DMS114 treated with DMSO at 0.1 percent for 48 hours (cell line): ENCODE data around the gene FGD1.

Experiments used
- DNase-seq: peaks from one replicate; lab custom pipeline; 2025; ENCODE audit not compliant: unreplicated experiment; lab: John Stamatoyannopoulos, UW

Gene FGD1

DNA sequence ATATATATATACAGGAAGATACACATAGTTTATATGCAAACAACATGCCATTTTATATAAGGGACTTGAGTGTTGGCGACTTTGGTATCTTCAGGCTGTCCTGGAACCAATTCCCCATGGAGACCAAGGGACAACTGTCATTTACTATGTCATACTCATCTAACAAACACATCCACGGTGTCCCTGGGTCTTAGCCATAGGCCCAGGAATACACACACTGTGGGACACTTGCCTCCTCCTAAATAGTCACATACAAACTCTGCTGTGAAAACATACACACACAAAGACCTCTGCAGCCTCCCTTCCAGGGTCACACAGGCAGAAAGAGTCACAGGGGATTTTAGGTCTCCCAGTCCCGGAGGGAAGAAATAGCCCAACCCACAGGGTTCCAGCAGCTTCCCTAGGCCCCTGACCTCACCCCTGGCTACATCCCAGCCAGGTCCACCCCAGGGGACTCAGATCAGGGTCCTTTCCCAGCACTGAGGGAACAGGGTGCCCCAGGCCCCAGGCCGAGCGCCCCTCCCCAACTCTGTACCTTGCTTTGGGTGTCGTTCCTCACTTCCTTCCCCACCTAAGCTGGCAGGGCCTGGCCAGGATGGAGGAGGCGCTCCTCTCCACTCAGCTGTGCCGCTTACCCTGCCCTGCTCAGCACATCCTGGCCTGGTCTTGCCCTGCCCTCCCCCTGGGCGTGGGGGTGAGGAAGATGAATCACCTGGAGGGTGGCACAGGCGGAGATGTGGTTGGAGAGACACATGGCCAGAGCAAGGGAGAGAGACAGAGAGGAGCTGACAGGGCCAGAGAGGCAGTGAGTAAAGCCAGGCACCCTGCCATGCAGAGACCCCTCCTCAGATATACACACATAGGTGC lies 21.8 kb downstream of the FGD1 start:
- DNase-seq = no peak

DNA sequence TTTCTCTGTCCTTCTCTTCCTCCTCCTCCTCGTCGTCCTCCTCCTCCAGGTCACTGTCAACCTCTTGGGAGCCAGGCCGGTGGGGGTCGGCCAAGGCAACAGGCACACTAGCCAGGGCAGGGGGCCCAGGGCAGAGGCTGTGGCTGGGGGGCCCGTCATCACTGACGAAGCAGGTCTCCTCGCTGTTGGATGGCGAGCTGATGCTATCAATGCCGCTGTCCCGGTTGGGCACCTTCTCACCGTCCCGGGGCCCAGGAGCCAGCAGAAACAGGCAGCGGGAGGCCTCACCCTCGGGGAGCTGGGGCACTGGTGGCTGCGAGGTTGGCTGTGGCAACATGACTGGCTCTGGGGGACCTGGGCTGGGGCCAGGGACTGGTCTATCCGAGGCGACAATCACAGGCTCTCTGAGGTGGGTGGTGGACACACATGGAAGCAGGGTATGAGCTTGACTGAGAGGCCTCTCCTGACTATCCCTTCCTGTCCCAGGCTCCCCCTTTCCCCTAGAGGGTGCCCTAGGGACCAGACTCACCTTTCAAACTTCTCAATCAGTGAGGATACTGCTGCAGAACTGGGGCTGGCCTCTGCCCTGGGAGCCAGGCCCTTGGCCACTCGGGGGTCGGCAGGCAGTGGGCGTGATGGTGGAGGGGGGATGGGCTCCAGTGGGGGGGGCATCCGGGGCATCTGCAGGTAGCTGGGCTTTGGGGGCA lies 25.8 kb downstream of the FGD1 start:
- no peak for DNase-seq

DNA sequence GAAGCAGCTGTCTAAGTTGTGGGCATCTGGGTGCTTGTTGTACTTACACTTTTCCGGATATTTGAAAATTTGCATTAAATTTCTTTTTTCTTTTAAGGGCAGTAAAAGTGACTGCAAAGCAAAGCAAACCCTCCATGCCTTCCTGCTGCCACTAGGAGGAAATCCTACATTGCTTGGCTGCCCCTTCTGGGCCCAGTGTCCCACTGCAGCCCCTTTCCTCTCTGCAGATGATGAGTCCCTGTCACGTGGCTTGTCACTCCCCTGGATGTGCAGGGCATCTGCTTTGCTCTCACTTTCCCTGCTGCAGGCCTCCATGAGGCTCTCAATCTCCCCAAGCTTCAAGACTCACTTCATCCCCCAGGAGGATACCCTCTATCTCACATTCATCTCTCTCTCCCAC lies 43.1 kb downstream of the FGD1 start:
- DNase-seq = peak; percentile 20

DNA sequence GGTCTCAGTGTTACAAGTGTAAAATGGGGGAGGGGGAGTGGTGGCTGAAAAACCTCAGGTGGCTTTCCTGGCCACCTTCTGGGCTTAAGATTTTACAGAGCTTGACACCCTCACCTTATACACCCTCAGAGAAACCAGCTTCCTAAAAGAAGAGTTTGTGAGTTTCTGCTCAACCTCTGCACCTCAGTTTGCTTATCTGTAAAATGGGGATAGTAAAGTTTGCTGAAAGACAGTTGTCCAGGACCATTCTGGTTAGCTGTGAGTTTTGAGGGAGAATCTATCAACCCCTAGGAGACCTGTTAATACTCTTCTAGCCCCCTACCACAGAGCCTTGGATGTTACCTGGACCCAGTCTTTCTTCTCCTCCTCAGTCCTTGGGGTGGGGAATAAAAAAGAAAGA lies 46.1 kb downstream of the FGD1 start:
- no peak for DNase-seq

DNA sequence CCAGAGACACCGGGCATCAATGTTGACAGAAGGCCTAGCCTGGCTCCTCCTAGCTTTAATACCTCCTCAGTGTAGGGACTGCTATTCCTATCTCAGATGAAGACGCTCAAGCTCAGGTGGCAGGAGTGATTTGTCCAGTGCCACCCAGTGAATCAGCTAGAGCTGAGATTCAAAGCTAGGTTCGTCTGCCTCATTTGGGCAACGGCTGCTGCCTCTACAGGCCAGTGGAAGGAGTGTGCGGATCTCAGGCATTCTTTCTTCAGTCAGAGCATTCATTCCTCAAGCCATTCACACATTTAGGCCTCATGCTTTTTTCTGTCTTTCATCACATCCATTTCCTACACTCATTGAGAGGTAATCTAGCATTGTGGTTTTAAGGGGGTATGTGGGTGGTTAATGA lies 48.6 kb downstream of the FGD1 start:
- DNase-seq = peak; percentile 15

DNA sequence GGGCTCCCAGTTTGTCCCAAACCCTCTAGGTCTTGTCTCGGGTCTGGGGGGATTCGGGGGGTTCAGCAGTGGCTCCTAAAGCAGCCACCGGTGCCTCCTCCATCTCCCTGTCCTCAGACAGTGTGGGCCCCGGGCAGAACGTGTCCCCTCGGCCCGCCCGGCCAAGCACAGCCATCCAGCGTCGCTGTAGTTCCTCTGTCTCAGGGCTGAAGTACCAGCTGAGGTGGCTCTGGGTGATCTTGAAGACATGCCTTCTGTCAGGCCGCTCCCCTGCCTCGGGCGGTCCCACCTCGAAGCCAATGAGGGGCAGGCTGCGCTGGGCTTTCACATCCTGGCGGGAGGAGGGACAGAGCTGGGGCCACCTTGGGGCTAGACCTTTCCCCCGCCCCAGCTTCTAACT lies 50.0 kb downstream of the FGD1 start:
- no peak for DNase-seq

DNA sequence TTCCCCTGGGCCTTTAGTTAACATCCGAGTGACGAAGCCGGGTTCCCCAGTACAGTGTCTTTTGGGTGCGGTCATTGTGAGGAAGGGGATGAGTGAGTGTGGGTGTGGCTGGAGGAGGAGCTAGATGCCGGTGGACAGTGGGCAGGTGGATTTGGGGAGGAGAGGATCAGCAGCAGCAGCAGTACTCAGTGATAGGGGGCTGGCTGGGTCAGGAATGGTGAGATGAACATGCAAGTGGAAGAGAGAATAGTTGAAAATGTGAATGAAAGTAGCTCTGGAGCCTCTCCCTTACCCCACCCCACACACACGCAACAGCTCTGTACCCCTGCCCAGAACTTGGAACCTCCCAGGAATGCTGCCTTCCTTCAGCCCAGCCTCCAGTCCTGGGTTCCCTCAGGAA lies 51.3 kb downstream of the FGD1 start:
- DNase-seq = no peak

DNA sequence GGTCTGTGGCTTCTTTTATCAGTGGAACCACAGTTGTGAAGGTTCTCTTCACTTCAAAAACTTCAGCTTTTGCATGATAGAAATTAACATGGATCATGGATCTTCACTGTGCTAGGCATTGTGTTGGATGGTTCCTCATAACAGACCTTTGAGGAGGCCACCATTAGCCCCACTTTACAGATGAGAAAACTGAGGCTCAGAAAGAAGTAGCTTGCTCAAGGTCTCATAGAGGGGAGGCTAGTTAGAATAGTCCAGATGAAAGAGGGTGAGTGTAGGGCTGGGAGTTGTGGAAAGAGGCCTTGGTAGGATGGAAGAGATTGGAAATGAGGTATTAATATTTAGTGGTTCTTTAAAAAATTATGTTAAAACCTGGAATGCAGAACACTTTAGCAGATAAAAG lies 53.2 kb downstream of the FGD1 start:
- no peak for DNase-seq

DNA sequence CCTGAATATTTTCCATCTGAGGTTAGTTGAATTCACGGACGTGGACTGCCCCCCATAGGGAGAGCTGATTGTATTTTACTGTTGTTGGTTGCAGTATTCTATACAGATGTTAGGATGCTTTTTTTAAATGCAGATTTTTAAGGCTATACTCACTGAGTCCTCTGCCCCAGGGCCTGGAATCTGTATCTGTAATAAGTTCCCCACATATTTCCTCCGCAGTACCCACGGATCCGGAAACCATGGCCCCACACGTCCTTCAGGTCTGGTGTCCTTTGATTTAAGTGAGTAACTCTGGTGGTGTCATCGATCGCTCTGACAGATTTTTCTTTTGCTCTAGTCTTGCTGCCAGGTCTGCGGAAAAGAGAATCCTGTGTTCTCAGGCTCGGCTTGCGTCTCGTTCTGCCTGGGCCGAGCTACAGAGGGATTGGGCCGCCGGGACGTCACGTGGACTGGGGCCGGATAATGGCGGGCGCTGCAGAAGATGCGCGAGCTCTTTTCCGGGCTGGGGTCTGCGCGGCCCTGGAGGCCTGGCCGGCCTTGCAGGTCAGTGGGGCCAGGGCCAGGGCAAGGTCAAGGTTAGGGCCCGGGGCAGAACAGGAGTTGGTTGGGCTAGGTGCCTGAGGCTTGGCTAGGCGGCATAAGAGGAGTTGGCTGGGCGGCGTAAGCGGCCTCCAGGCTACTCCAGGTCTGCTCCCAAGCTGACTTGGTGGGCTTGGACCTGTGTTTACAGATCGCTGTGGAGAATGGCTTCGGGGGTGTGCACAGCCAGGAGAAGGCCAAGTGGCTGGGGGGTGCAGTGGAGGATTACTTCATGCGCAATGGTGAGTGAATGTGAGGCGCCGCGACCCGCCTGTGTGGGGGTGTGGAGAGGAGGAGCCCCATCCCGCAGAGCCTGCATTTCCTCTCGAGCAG lies 55.8 kb downstream of the FGD1 start, which contains the start of gene TSR2:
TSS of gene TSR2 (plus strand) at position 445 of the 912 bp plus-strand sequence. CDS start at position 463, 18 bp downstream.
- peak; percentile 90 for DNase-seq

DNA sequence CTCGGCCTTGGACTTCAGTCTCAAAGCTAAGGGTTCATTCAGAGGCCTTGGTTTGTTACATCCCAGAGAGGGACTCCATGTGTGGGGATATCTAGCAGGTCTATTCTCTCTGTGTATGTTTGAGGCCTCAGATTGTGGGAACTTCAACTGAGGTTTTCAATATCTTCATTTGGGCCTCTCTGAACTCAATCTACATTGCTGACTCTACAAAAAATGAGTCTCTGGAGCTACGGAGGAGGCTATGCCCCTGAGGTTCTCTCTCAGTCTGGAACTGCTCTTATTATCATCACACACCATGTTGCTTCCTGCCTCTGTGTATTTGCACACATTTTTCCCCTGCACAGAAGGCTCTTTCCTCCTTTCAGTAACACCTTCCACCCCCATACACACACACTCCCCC lies 60.9 kb downstream of the FGD1 start:
- no peak for DNase-seq

DNA sequence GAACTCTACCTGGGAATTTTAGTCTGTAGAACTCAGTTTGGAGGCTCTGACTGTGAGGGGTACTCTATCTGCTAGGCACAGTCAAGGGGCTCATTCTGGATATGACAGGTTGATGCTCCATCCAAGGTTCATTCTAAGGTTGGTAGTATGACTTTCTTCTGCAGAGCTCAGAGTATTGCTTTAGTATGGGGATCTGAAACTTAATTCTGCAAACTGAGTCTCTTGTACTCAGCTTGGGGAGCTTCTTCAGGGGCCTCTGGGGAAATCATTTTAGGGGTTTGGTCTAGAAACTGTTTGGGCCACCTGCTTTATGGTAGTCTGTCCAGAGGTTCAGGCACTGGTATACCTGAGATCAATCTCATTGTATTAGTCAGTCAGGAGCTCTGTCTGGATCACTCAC lies 65.5 kb downstream of the FGD1 start:
- DNase-seq = no peak

DNA sequence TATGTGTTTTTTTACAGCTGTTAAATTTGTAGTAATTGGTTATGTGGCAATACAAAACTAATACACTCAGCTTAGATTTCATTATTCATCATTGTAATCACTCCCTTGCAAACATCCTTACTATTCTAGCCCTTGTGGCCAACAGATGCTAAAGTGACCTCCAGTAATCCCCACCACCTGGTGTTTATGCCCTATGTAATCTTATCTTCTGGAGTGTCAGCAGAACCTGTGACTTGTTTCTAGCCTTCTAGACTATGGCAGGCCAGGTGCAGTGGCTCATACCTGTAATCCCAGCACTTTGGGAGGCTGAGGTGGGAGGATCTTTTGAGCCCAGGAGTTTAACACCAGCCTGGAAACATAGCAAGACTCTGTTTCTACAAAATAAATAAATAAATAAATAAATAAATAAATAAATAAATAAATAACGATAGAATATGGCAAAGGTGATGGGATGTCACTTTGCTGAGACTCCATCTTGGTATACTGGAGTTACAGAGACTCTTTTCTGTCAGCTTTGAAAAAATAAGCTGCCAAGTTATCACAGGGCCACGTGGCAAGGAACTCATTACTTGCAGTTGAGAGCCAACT lies 68.1 kb downstream of the FGD1 start:
- no peak for DNase-seq

DNA sequence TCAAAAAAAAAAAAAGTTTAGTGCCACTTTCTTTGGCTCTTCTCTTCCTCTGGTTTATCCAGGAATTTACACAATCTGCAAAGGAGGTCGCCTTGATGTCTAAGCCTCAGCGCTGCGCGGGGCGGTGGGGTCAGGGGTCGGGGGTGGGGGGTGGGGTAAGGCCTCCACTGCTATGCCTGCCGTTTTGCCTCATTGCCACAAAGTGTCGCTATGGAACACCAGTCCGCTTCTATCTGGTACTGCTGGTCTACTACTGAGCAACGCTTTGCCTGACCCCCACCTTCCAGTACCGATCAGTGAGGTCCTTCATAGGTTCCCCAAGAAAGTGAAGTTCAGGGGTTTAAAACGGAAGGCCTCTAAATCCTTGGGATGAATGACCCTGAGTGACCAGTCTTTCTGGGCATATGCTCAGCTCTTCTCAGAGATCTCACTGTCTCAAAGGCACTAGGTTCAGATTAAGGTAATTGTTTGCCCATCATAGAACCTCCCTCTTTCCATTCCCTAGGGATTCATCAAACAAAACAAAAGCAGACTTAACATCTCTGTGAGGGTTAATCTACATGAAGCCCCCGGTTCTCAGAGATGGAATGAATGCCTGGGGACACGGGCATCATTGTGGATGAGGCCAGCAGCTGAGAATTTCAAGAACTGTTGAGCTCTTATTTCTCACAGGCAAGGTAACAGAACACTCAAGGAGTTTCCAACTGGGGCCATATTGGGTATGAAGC lies 72.7 kb downstream of the FGD1 start:
- no peak for DNase-seq

DNA sequence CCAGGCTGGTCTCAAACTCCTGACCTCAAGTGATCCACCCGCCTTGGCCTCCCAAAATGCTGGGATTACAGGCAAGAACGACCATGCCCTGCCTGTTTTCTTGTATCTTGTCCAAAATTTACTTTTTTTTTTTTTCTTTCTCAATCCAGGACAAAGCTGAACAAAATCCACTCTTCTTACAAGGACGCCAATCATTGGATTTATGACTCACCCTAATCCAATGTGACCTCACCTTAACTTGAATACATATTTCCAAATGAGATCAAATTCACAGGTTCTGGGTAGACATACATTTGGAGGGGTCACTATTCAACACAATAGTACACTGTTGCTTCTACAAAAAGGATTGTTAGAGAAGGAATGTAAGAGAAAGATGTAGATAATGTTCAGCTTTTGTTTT lies 73.9 kb downstream of the FGD1 start:
- no peak for DNase-seq

DNA sequence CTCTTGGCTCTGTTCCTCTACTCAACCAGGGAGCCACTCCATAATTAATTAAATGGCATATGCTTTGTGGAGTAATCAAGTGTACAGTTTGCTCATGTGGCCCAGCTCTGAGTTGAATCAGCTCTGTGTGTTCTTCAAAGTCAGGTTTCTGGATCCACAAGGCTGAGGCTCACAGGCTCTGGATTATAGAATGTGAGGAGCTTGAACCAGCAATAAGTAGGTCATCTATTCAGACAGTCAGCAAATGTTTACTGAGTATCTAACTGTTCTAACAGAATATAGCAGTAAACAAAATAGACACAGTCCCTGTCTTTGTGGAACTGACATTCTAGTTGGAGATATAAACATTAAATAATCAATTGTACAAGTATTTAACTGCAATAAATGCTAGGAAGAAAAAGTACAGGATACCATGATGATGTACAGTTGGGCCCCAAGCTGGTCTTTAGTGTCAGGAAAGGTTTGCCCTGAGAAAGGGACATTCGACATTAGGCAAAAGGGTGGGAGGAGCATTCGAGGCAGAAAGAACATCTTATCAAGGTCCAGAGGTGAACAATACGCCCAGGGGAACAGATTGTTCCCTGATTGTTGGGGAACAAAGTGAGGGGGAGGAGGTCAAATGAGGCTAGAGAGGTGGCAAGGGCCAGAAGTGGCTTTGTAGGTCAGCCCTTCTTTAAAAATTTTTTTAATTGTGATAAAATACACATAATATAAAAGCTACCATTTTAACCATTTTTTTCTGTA lies 76.3 kb downstream of the FGD1 start:
- DNase-seq = no peak

DNA sequence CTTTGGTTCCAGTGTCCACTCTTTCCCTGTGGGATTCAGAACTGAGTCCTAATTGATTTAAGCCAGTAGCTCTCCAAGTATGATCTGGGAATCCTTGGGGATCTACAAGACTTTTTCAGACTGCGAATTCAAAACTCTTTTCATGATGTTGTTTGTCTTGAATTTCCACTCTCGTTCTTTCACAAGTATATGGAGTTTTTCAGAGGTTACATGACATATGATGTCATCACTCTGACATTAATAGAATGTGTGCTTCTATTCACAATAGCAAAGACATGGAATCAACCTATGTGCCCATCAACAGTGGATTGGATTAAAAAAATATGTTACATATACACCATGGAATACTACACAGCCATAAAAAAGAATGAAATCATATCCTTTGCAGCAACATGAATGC lies 79.1 kb downstream of the FGD1 start:
- no peak for DNase-seq

DNA sequence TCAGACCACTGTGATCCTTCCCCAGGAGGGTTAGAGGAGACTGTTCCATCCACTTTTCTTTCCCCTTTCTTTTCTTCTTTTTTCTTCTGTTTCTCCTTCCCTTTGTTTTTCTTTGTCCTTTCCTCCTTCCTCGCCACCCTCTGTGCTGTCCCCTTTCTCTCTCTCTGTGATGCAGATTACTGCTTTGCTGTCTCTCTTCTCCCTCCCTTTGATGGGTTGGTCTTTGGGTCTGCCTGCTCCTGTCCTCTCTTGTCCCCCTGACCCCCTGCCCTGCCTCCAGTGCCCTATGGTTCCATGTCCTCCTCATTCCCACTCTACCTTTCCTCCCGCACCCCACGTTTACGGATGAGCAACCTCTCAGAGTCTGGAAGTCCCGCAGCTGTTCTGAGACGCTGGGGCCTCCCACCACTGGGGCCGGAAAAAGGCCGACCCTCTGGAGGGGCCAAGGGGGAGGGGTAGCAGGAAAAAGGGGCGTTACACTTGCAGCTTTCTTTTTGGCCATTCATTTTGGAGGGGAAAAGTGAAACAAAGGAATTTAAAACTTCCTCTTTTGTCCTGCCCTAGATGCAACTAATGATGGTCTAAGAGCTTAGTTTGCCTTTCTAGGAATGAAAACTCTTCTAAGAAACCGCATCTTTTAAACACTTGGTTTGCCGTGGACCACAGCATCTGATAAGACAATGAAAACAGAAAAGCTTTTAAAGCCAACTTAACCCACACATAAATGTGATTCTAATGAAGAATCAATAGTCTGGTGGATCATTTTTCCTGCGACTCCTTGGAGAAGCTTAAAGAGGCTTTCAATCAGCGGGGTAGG lies 80.3 kb downstream of the FGD1 start:
- DNase-seq = no peak

DNA sequence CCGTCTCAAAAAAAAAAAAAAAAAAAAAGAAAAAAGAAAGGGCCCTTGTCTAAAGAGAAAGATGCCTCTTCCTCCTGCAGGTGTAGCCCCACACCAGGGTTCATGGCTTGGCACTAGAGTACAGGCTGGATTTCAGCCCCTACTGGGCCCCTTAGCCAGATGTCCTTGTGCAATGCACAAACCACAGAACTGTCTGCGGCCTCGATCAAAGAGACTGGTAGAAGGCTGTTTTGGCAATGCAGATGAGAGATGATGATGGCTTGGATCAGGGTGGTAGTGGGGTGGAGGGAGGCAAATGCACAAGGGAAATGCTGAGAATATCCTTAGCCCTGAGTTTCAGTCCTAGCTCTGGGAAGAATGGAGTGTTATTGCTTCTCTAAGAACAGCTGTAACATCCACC lies 82.3 kb downstream of the FGD1 start:
- no peak for DNase-seq

DNA sequence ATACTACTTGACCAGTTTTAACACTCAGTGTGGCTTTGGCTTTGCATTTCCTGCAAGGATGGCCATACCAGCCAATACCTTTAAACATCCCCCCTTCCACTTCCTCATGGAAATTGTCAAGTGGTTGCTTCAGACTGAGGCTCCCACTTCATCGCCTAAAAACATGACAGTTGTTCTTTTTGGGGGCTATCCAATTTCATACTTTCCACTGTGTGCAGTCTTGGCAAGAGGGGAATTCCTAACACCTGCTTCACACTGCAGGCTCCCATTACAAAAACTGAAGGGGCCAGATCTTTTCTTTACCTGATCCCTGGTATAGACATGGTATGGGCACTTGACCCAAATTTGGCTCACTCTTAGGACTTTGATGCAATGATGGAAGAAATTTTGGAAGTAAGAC lies 84.3 kb downstream of the FGD1 start:
- no peak for DNase-seq
